HCT116 (cell line): ENCODE data around the gene TUBA3D. TPM values are rescaled to one million over a fixed set of nuclear protein-coding genes. Genes with fewer than 3 reads are reported as not detected.
"Not testable (repeated sequence)": the region's sequence is repeated elsewhere in the genome, so short reads cannot be mapped to it uniquely, and the experiment has no call there.

Experiments
- ATAC-seq: fragments of 200-7000 bp; cut with Tn5 transposase; 2 replicates; pipeline ENCODE4 v1.9.1; 2020; ENCODE audit warnings: mild to moderate bottlenecking, moderate library complexity
- BruUV-seq: library from RNA; stranded (reverse); fragments of 400-500 nt; replicated peaks from 2 replicates; lab custom pipeline; 2021; lab: Mats Ljungman, UMichigan
- CTCF ChIA-PET: fragments of 300-600 bp; sonication (Branson Sonifier 250); formaldehyde crosslinking; loops from one replicate; lab custom pipeline; 2021; ENCODE audit warnings: antibody characterized with exemption; lab: Charles Lee
- POLR2A ChIA-PET: fragments of 300-600, 350-600 bp; sonication (Branson Sonifier 250); formaldehyde crosslinking; loops from one replicate; lab custom pipeline; 2021; ENCODE audit warnings: antibody characterized with exemption; lab: Charles Lee
- RAD21 ChIA-PET, 2 experiments: fragments of 300-600 bp; sonication (Branson Sonifier 250); formaldehyde crosslinking; loops; one replicate each; lab custom pipeline; 2023; ENCODE audit warnings: low total read pairs in 2 of 2; ENCODE audit not compliant: uncharacterized antibody in 2 of 2, unreplicated experiment in 2 of 2, low non-redundant PET in 1 of 2; lab: Charles Lee
- DNase-seq: peaks from one replicate; pipeline ENCODE4 v3.0.0-alpha.2; 2010; ENCODE audit warnings: low read depth, low spot score
- H2AFZ ChIP-seq: fragments of 200-600 bp; shearing (Covaris generic), sonication (generic); 2 replicates; pipeline ENCODE4 v1.6.1; 2017; ENCODE audit warnings: low read depth, mixed run types, mixed read lengths, antibody characterized with exemption, low read length; ENCODE audit not compliant: poor library complexity, severe bottlenecking
- H3K27ac ChIP-seq: 2 replicates; pipeline ENCODE4 v1.5.1; 2012; ENCODE audit warnings: low read depth, low read length
- H3K27me3 ChIP-seq: fragments of 200-600 bp; sonication (generic); 2 replicates; pipeline ENCODE4 v1.6.1; 2016; ENCODE audit warnings: mixed run types, low read length, mixed read lengths; ENCODE audit not compliant: insufficient read depth
- H3K36me3 ChIP-seq, 2 experiments: fragments of 200-500 bp in 1 of 2; fragments of 200-600 bp in 1 of 2; sonication (Bioruptor generic) in 1 of 2; sonication (generic) in 1 of 2; 2 replicates each; pipeline versions ENCODE4 v1.5.1 to v1.6.1; 2014 to 2016; ENCODE audit warnings: low read length in 2 of 2, inconsistent platforms in 1 of 2, mixed read lengths in 1 of 2, mixed run types in 1 of 2; ENCODE audit not compliant: insufficient read depth in 2 of 2, control insufficient read depth in 1 of 2
- H3K4me1 ChIP-seq, 2 experiments: fragments of 200-600 bp in 1 of 2; sonication (generic) in 1 of 2; 2 replicates each; pipeline versions ENCODE4 v1.5.1 to v1.6.1; 2012 to 2017; ENCODE audit warnings: low read length in 2 of 2, inconsistent platforms in 1 of 2, mild to moderate bottlenecking in 1 of 2, mixed read lengths in 1 of 2, mixed run types in 1 of 2, moderate library complexity in 1 of 2; ENCODE audit not compliant: insufficient read depth in 2 of 2, control insufficient read depth in 1 of 2
- H3K4me2 ChIP-seq: fragments of 200-600 bp; sonication (generic); 2 replicates; pipeline ENCODE4 v1.6.1; 2017; ENCODE audit warnings: mixed run types, low read length, mixed read lengths
- H3K4me3 ChIP-seq, 2 experiments: fragments of 200-600 bp in 1 of 2; sonication (generic) in 1 of 2; replicated peaks in 1 of 2; 2 replicates each; pipeline ENCODE4 v1.5.1; 2011 to 2016; ENCODE audit warnings: low read length in 2 of 2, control low read depth in 1 of 2, low read depth in 1 of 2, mild to moderate bottlenecking in 1 of 2, mixed read lengths in 1 of 2, mixed run types in 1 of 2
- H3K79me2 ChIP-seq: fragments of 200-600 bp; sonication (generic); 2 replicates; pipeline ENCODE4 v1.6.1; 2017; ENCODE audit warnings: mild to moderate bottlenecking, mixed run types, low read length, moderate library complexity, mixed read lengths; ENCODE audit not compliant: insufficient read depth
- H3K9ac ChIP-seq: fragments of 200-600 bp; sonication (generic); 2 replicates; pipeline ENCODE4 v1.6.1; 2016; ENCODE audit warnings: low read length, mixed read lengths
- H3K9me2 ChIP-seq: fragments of 200-600 bp; sonication (generic), shearing (Covaris generic); 2 replicates; pipeline ENCODE4 v1.6.1; 2017; ENCODE audit warnings: mixed run types, mild to moderate bottlenecking, moderate library complexity; ENCODE audit not compliant: insufficient read depth
- H3K9me3 ChIP-seq, 2 experiments: fragments of 200-500 bp in 1 of 2; fragments of 200-600 bp in 1 of 2; sonication (Bioruptor generic) in 1 of 2; sonication (generic) in 1 of 2; 2 replicates each; pipeline ENCODE4 v1.6.1; 2014 to 2017; ENCODE audit warnings: low read length in 2 of 2, mixed read lengths in 2 of 2, inconsistent platforms in 1 of 2, low read depth in 1 of 2, mild to moderate bottlenecking in 1 of 2, mixed run types in 1 of 2, moderate library complexity in 1 of 2; ENCODE audit not compliant: control insufficient read depth in 1 of 2, insufficient read depth in 1 of 2
- H4K20me1 ChIP-seq: fragments of 200-600 bp; sonication (generic), shearing (Covaris generic); 2 replicates; pipeline ENCODE4 v1.6.1; 2017; ENCODE audit warnings: mixed run types, mild to moderate bottlenecking, moderate library complexity; ENCODE audit not compliant: insufficient read depth
- intact Hi-C: fragments of 100-400 bp; cut with micrococcal nuclease; formaldehyde crosslinking; loops from 2 replicates; pipeline ENCODE4 v1.10.0; 2022
- total RNA-seq: library from RNA; stranded (reverse); gene quantifications from one replicate; pipeline ENCODE4 v1.2.1, GENCODE V29; 2021; ENCODE audit not compliant: unreplicated experiment

The TUBA3D gene
- total RNA-seq, 1 experiment from 2014 or later: not detected

DNA sequence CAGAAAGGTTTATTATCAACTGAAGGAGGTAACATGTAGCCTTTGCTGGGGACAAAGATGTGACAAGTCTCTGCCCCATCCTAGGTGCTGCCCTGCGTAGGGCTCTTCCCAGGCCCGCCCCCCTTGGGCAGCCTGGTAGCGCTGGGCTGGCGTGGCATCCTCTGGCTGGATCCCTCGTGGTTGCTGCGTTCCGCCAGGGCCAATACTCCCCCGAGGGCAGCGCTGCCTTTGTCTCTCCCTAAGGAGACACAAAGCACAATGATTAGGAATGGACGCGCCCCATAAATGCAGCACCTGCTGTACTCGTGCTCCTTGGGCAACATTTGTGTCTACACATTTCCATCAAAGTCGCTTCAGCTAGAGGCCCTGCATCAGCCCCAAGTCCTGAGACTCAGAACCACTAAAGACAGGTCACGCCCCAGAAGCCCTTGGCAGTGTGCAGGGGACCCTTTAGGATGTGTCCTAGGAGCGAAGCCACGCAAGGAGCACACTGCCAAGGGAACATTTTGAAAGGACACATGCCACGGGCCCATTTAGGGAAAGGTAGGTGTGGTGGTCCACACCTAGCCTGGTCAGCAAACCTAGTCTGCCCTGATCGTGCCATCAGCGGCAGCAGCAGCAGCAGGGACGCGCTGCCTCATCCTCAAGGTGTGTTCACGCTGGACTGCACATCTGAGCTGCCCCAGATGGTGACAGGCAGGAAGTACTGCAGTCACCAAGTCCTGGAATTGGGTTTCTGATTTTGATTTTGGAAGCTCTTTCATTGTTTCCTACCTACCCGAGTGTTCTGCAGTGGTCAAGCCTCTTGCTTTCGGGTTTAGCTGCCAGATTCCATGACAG lies 8.3 kb downstream of the TUBA3D start:
- peaks cover 25% of the 10 kb centered on the region for H3K79me2 ChIP-seq
- H3K9me3 ChIP-seq, H3K4me1 ChIP-seq, H3K27ac ChIP-seq, H3K36me3 ChIP-seq, POLR2A ChIA-PET, intact Hi-C loops, H3K27me3 ChIP-seq, CTCF ChIA-PET, H3K9me2 ChIP-seq, ATAC-seq, H3K9ac ChIP-seq, H3K4me3 ChIP-seq, H3K4me2 ChIP-seq, RAD21 ChIA-PET, H2AFZ ChIP-seq, H4K20me1 ChIP-seq, BruUV-seq, DNase-seq: not testable (repeated sequence)

DNA sequence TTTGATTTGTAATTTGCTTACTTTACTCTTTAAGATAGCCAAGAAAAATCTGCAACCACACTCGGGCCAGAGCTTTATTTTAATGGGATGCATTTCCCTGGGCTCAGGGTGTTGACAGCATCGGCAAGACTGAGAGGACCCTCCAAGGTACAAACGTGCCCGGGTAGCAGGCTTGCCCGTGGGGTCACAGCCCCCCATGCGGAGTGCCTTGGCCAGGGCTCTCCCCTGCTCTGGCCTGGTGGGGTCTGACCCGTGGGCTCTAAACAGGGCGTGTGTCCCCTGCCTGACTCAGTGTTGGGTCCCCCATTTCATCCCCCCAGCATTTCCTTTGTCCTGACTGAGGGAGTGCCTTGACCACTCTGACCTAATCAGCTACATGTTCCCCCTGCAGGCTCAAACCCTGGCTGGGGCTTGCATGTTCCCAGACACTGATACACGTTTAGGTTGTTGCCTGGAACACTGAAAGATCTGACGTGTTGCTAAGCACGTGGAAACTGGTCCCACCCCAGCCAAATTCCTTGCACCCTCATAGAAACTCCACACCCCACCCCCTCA lies 9.1 kb downstream of the TUBA3D start:
- RAD21 ChIA-PET, CTCF ChIA-PET, H3K9me3 ChIP-seq, H3K36me3 ChIP-seq, DNase-seq, intact Hi-C loops, H3K9ac ChIP-seq, H4K20me1 ChIP-seq, H3K9me2 ChIP-seq, POLR2A ChIA-PET, H3K4me2 ChIP-seq, ATAC-seq, H3K27ac ChIP-seq, H3K4me3 ChIP-seq, H2AFZ ChIP-seq, BruUV-seq, H3K4me1 ChIP-seq, H3K27me3 ChIP-seq: not testable (repeated sequence)
- H3K79me2 ChIP-seq: peaks cover 31% of the 10 kb centered on the region

DNA sequence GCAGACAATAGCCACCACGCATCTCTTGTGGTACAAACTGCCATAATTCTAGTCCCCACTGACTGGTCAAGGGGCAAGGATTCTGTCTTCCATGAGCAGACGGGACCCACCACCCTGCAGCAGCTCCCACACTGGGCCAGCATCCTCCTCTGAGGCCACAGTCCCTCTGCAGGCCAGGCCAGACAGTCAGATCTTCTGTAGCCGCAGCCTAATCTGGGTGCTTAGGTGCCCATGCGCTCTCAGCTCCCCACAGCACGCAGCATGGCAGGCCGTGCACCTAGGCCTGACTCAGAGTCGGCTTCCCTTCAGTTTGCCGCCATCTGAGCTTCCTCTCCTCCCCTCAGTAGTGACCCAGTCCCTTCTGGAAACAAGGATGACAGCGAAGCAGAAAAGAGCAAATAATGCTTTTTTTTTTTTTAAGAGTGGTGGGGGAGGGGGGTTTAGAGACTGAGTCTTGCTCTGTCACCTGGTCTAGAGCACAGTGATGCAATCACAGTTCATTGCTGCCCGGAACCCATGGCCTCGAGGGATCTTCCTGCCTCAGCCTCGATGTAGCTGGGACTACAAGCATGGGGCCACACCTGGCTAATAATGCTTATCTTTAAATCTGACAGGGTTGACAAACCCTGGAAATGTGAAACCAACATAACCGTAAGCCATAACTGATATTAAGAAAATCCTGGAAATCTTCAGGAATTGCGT lies 10.4 kb downstream of the TUBA3D start:
- H3K9ac ChIP-seq, H3K9me3 ChIP-seq, POLR2A ChIA-PET, intact Hi-C loops, BruUV-seq, CTCF ChIA-PET, H3K4me3 ChIP-seq, DNase-seq, H3K9me2 ChIP-seq, H3K27ac ChIP-seq, H2AFZ ChIP-seq, ATAC-seq, RAD21 ChIA-PET, H3K4me2 ChIP-seq, H3K27me3 ChIP-seq, H4K20me1 ChIP-seq, H3K36me3 ChIP-seq: not testable (repeated sequence)
- Histone ChIP-seq H3K79me2 (peaks cover 45% of the 10 kb centered on the region), H3K4me1 (peaks cover 2 to 15% of the 10 kb centered on the region in 2 experiments; a peak in 2 of 4 replicates)
